Testis (tissue), 3 donors: Measurements from ENCODE around the gene NAGPA. TPM values are rescaled to one million over a fixed set of nuclear protein-coding genes. Genes with fewer than 3 reads are reported as not detected.

Experiments used
- DNase-seq: peaks from one replicate; pipeline ENCODE4 v3.0.0-alpha.2; 2019
- H3K27ac ChIP-seq, 2 donors: fragments of 200-600 bp; sonication (generic); one replicate each; pipeline ENCODE4 v1.5.1; 2019
- H3K27me3 ChIP-seq: fragments of 200-600 bp; sonication (generic); one replicate; pipeline ENCODE4 v1.5.1; 2019
- H3K36me3 ChIP-seq: fragments of 200-600 bp; sonication (generic); one replicate; pipeline ENCODE4 v1.5.1; 2017; ENCODE audit warnings: low read depth; ENCODE audit errors: missing control alignments
- H3K4me1 ChIP-seq: fragments of 200-600 bp; sonication (generic); one replicate; pipeline ENCODE4 v1.5.1; 2019
- H3K4me3 ChIP-seq, 2 donors: fragments of 200-600 bp; sonication (generic); one replicate each; pipeline ENCODE4 v1.5.1; 2017 to 2019
- H3K9me3 ChIP-seq: fragments of 200-600 bp; sonication (generic); one replicate; pipeline ENCODE4 v1.5.1; 2017
- CTCF ChIP-seq, 3 experiments: fragments of 450-650 bp in 2 of 3; fragments of 200-600 bp in 1 of 3; sonication (generic) in 1 of 3; IDR thresholded peaks; one replicate each; pipeline ENCODE4 v1.5.1; 2016 to 2019; ENCODE audit warnings: antibody characterized with exemption in 3 of 3, mild to moderate bottlenecking in 2 of 3, moderate library complexity in 1 of 3
- POLR2A ChIP-seq: fragments of 450-650 bp; IDR thresholded peaks from one replicate; pipeline ENCODE4 v1.6.1; 2017; ENCODE audit warnings: antibody characterized with exemption, mild to moderate bottlenecking, moderate library complexity
- WGBS, 2 donors: methylation state at CpG; one replicate each; pipeline ENCODE4 v1.1.5; 2018; 5-methylcytosine and 5-hydroxymethylcytosine counted together
- intact Hi-C: fragments of 100-400 bp; cut with DNase I; formaldehyde crosslinking; loops from one replicate; pipeline ENCODE4 v1.15.1; 2023; ENCODE audit warnings: low total_unique reads
- polyA plus RNA-seq: library from polyadenylated mRNA; stranded (reverse); fragments of 350-450 nt; fragmentation: Illumina TruSeq; extraction: RNeasy Lipid Tissue Mini Kit (QIAGEN cat#74804); gene quantifications from one replicate; pipeline ENCODE4 v1.2.3, GENCODE V29; 2014; ENCODE audit warnings: low read depth, low replicate concordance; ENCODE audit not compliant: insufficient read depth
- total RNA-seq, 2 donors: library from RNA; depleted of rRNA; stranded (reverse); fragments of >200 nt; gene quantifications; one replicate each; pipeline ENCODE4 v1.2.3, GENCODE V29; 2016

NAGPA gene
- total and polyA plus RNA-seq, 3 donors from 2014 or later = 11.4 to 39.0 (median 38.7) TPM

GRCh38 chr16:5042574-5043171, 8.9 kb upstream of the NAGPA start:
- intact Hi-C loops = no loop called here
- no peak overlapping the region for H3K4me3 ChIP-seq
- H3K9me3 ChIP-seq = no peaks in the 10 kb centered on the region
- TF ChIP-seq CTCF (IDR thresholded peaks at IDR 0.05) = no peak
- TF ChIP-seq POLR2A = no peak
- H3K27ac ChIP-seq = no peak overlapping the region
- no peaks in the 10 kb centered on the region for H3K36me3 ChIP-seq
- no peaks in the 10 kb centered on the region for H3K4me1 ChIP-seq
- WGBS, 2 donors = 70 to 77% methylated on average over 14 of the region's 14 CpGs
- DNase-seq = no peak
- no peaks in the 10 kb centered on the region for H3K27me3 ChIP-seq

GRCh38 chr16:5041600-5042133, 7.9 kb upstream of the NAGPA start:
- H3K4me1 ChIP-seq = no peaks in the 10 kb centered on the region
- WGBS, 2 donors = 80 to 81% methylated on average over 12 of the region's 12 CpGs
- TF ChIP-seq CTCF (IDR thresholded peaks at IDR 0.05) = no peak
- no peak for TF ChIP-seq POLR2A
- DNase-seq = no peak
- H3K27me3 ChIP-seq = no peaks in the 10 kb centered on the region
- no peaks in the 10 kb centered on the region for H3K9me3 ChIP-seq
- H3K27ac ChIP-seq = no peak overlapping the region
- no peak overlapping the region for H3K4me3 ChIP-seq
- no peaks in the 10 kb centered on the region for H3K36me3 ChIP-seq
- intact Hi-C loops = no loop called here

- WGBS, 2 donors = 81 to 82% methylated on average over 7 of the region's 7 CpGs
- Histone ChIP-seq H3K36me3 (no peaks in the 10 kb centered on the region), H3K27me3 (no peaks in the 10 kb centered on the region), H3K4me1 (no peaks in the 10 kb centered on the region), H3K9me3 (no peaks in the 10 kb centered on the region), H3K27ac (no peak overlapping the region), H3K4me3 (no peak overlapping the region)
- intact Hi-C loops = no loop called here
- no peak for TF ChIP-seq CTCF (IDR thresholded peaks at IDR 0.05)
- TF ChIP-seq POLR2A = no peak
- DNase-seq = no peak
Observed at GRCh38 chr16:5040451-5040850, 6.7 kb upstream of the NAGPA start.

- Histone ChIP-seq H3K4me1 (peaks cover 13% of the 10 kb centered on the region), H3K27ac (no peak overlapping the region), H3K27me3 (no peaks in the 10 kb centered on the region), H3K9me3 (no peaks in the 10 kb centered on the region), H3K36me3 (no peaks in the 10 kb centered on the region), H3K4me3 (no peak overlapping the region)
- 37 to 45% methylated on average over 12 of the region's 12 CpGs for WGBS, 2 donors
- intact Hi-C loops = no loop called here
- no peak for DNase-seq
- TF ChIP-seq CTCF (IDR thresholded peaks at IDR 0.05) (no peak), POLR2A (no peak)
Observed at GRCh38 chr16:5036228-5037156, 2.8 kb upstream of the NAGPA start.
